Endothelial cell of umbilical vein (primary cell): ENCODE data around the gene WDR5. TPM values are rescaled to one million over a fixed set of nuclear protein-coding genes. Genes with fewer than 3 reads are reported as not detected.

ENCODE experiments used
- BruUV-seq: library from RNA; stranded (reverse); fragments of 400-500 nt; replicated peaks from 2 replicates; lab custom pipeline; 2021; lab: Mats Ljungman, UMichigan
- CTCF ChIA-PET: fragments of 300-600, 350-600 bp; sonication (Branson Sonifier 250); formaldehyde crosslinking; loops from one replicate; lab custom pipeline; 2021; ENCODE audit warnings: antibody characterized with exemption, inconsistent platforms; lab: Charles Lee
- POLR2A ChIA-PET: fragments of 300-600, 350-600 bp; sonication (Branson Sonifier 250); formaldehyde crosslinking; loops from one replicate; lab custom pipeline; 2021; ENCODE audit warnings: antibody characterized with exemption, inconsistent platforms; lab: Charles Lee
- DNase-seq: peaks from one replicate; pipeline ENCODE4 v3.0.0-alpha.2; 2011; ENCODE audit warnings: low read depth, low spot score
- FAIRE-seq: peaks from 2 replicates; lab custom pipeline; 2011; peaks lifted over from hg19 to GRCh38; lab: Jason Lieb, UNC
- H2AFZ ChIP-seq: 2 replicates; pipeline ENCODE4 v1.6.0; 2012; ENCODE audit warnings: low read depth, low read length, control low read depth, inconsistent platforms
- H3K27ac ChIP-seq: 2 replicates; pipeline ENCODE4 v1.5.1; 2011; ENCODE audit warnings: low read depth, mild to moderate bottlenecking, control low read depth, low read length, moderate library complexity; ENCODE audit not compliant: insufficient read depth
- H3K27me3 ChIP-seq, 2 experiments: 2 replicates each; pipeline versions ENCODE4 v1.6.0 to v1.6.1; 2011; ENCODE audit warnings: low read length in 2 of 2, mixed read lengths in 1 of 2; ENCODE audit not compliant: control insufficient read depth in 2 of 2, insufficient read depth in 2 of 2
- H3K36me3 ChIP-seq, 2 experiments: 2 replicates in 1 of 2; 3 replicates in 1 of 2; pipeline ENCODE4 v1.5.1; 2011; ENCODE audit warnings: low read length in 2 of 2, mild to moderate bottlenecking in 1 of 2, moderate library complexity in 1 of 2; ENCODE audit not compliant: control insufficient read depth in 2 of 2, insufficient read depth in 2 of 2; ENCODE audit errors: extremely low read depth in 1 of 2
- H3K4me1 ChIP-seq: 3 replicates; pipeline ENCODE4 v1.5.1; 2011; ENCODE audit warnings: mild to moderate bottlenecking, low read length; ENCODE audit not compliant: control insufficient read depth, insufficient read depth; ENCODE audit errors: extremely low read depth
- H3K4me2 ChIP-seq: 2 replicates; pipeline ENCODE4 v1.6.1; 2011; ENCODE audit warnings: low read length, control low read depth, mixed read lengths; ENCODE audit not compliant: insufficient read depth
- H3K4me3 ChIP-seq, 3 experiments: fragments of 200-600 bp in 1 of 3; sonication (generic), shearing (Covaris generic) in 1 of 3; replicated peaks in 1 of 3; 2 replicates each; pipeline ENCODE4 v1.5.1; 2011 to 2016; ENCODE audit warnings: control low read depth in 3 of 3, low read length in 3 of 3, mild to moderate bottlenecking in 2 of 3, inconsistent platforms in 1 of 3, low read depth in 1 of 3, moderate library complexity in 1 of 3; ENCODE audit not compliant: insufficient read depth in 1 of 3
- H3K79me2 ChIP-seq: 2 replicates; pipeline ENCODE4 v1.6.0; 2012; ENCODE audit warnings: low read length, inconsistent platforms; ENCODE audit not compliant: control insufficient read depth, insufficient read depth
- H3K9ac ChIP-seq: replicated peaks from 2 replicates; pipeline ENCODE3; 2011; ENCODE audit warnings: low read length, control low read depth; ENCODE audit not compliant: insufficient read depth; ENCODE audit errors: extremely low read depth
- H3K9me1 ChIP-seq: replicated peaks from 3 replicates; pipeline ENCODE4 v1.6.0; 2011; ENCODE audit warnings: mild to moderate bottlenecking, low read length; ENCODE audit not compliant: control insufficient read depth, insufficient read depth; ENCODE audit errors: extremely low read depth
- H3K9me3 ChIP-seq: replicated peaks from 2 replicates; pipeline ENCODE4 v1.5.1; 2012; ENCODE audit warnings: low read length, inconsistent platforms; ENCODE audit not compliant: control insufficient read depth, insufficient read depth
- H4K20me1 ChIP-seq: replicated peaks from 2 replicates; pipeline ENCODE3; 2011; ENCODE audit warnings: mild to moderate bottlenecking, low read length; ENCODE audit not compliant: control insufficient read depth, insufficient read depth; ENCODE audit errors: extremely low read depth
- CTCF ChIP-seq, 2 donors: IDR thresholded peaks; 1 replicate in 1 of 2; 2 replicates in 1 of 2; pipeline ENCODE4 v1.5.1; 2011; ENCODE audit warnings: low read length in 2 of 2, mild to moderate bottlenecking in 2 of 2, moderate library complexity in 2 of 2, control low read depth in 1 of 2, inconsistent platforms in 1 of 2, low read depth in 1 of 2; ENCODE audit not compliant: insufficient read depth in 1 of 2; ENCODE audit errors: extremely low read depth in 1 of 2
- EZH2 ChIP-seq: IDR thresholded peaks from 2 replicates; pipeline ENCODE4 v1.6.1; 2012; ENCODE audit warnings: borderline replicate concordance, low read depth, mild to moderate bottlenecking, moderate library complexity, low read length, inconsistent platforms; ENCODE audit not compliant: severe bottlenecking
- FOS ChIP-seq: IDR thresholded peaks from 2 replicates; pipeline ENCODE4 v1.6.1; 2011; ENCODE audit warnings: mild to moderate bottlenecking, low read length, moderate library complexity, borderline replicate concordance; ENCODE audit not compliant: insufficient read depth
- GATA2 ChIP-seq: IDR thresholded peaks from 2 replicates; pipeline ENCODE4 v1.7.0; 2011; ENCODE audit warnings: low read depth, mild to moderate bottlenecking, moderate library complexity, mixed read lengths, low read length; ENCODE audit not compliant: insufficient read length, insufficient read depth
- JUN ChIP-seq: IDR thresholded peaks from 2 replicates; pipeline ENCODE4 v1.6.1; 2011; ENCODE audit warnings: borderline replicate concordance, low read depth; ENCODE audit not compliant: insufficient read length, insufficient read depth
- MAX ChIP-seq: IDR thresholded peaks from 2 replicates; pipeline ENCODE4 v1.6.1; 2011; ENCODE audit not compliant: insufficient read depth, insufficient read length
- MYC ChIP-seq: IDR thresholded peaks from one replicate; pipeline ENCODE4 v1.6.1; 2011; ENCODE audit warnings: mild to moderate bottlenecking, low read depth, low read length
- POLR2A ChIP-seq: IDR thresholded peaks from 2 replicates; pipeline ENCODE4 v1.6.1; 2012; ENCODE audit warnings: low read depth, mild to moderate bottlenecking, control low read depth, low read length
- POLR2AphosphoS5 ChIP-seq: IDR thresholded peaks from 2 replicates; pipeline ENCODE4 v1.6.1; 2012; ENCODE audit warnings: low read depth, mild to moderate bottlenecking, control low read depth, low read length, moderate library complexity; ENCODE audit not compliant: insufficient read depth
- dilution Hi-C: fragments of 300-500 bp; cut with MboI; formaldehyde crosslinking; loops from one replicate; pipeline ENCODE4 v1.15.0; 2019; ENCODE audit warnings: low sequenced_read_pairs; ENCODE audit not compliant: extremely low pct_ligation_motif_present
- intact Hi-C: fragments of 100-400 bp; cut with micrococcal nuclease; formaldehyde crosslinking; loops from one replicate; pipeline ENCODE4 v1.10.0; 2022
- polyA plus RNA-seq, 4 experiments: library from polyadenylated mRNA; depleted of rRNA in 3 of 4; stranded (reverse) in 3 of 4; unstranded in 1 of 4; fragments of >200 nt; gene quantifications; 2 replicates each; pipeline versions ENCODE4 v1.2.1 to v1.2.3, GENCODE V29; 2011 to 2012; ENCODE audit warnings: missing spikeins in 1 of 4
- total RNA-seq: library from RNA; stranded (reverse); gene quantifications from 2 replicates; pipeline ENCODE4 v1.2.3, GENCODE V29; 2021

WDR5 gene
- total and polyA plus RNA-seq, 2 donors (not counting 3 experiments of a cell fraction or from before 2014, with no cell fraction given), result 32.1 to 42.5 TPM

- dilution Hi-C loops, result no loop called here
- FAIRE-seq (no peak), DNase-seq (no peak)
- ChIA-PET POLR2A (no interaction called here), CTCF (interaction anchor here (0.7 to 3.5 kb wide), 3 partner anchors 117 to 273 kb away, joined by 3 to 38 read pairs (median 13); no protein-coding TSS in a partner anchor)
- intact Hi-C loops, result no loop called here
- H3K9ac ChIP-seq, result no peak overlapping the region
- no peaks in the 10 kb centered on the region for H3K79me2 ChIP-seq
- no peaks in the 10 kb centered on the region for H3K4me1 ChIP-seq
- no peak overlapping the region for H3K27ac ChIP-seq
- TF ChIP-seq JUN, result no peak
- no peak for TF ChIP-seq POLR2A
- TF ChIP-seq CTCF (IDR thresholded peaks at IDR 0.05; ENCODE audit: extremely low read depth in 1 of 2, insufficient read depth in 1 of 2, low read depth in 1 of 2, low read length in 2 of 2), result no peak
- no peak for TF ChIP-seq GATA2
- no peak for TF ChIP-seq MAX
- TF ChIP-seq FOS, result no peak
- no peak for TF ChIP-seq EZH2
- TF ChIP-seq POLR2AphosphoS5, result no peak
- TF ChIP-seq MYC, result no peak
- H3K4me2 ChIP-seq, result no peak overlapping the region
- H3K9me3 ChIP-seq, result no peaks in the 10 kb centered on the region
- no peaks in the 10 kb centered on the region for H4K20me1 ChIP-seq
- no peaks in the 10 kb centered on the region for H3K36me3 ChIP-seq
- BruUV-seq, result no TSS peak
- H3K4me3 ChIP-seq, result no peak overlapping the region
- H2AFZ ChIP-seq, result no peak overlapping the region
- peaks cover 2 to 3% of the 10 kb centered on the region in 2 experiments for H3K27me3 ChIP-seq
- no peaks in the 10 kb centered on the region for H3K9me1 ChIP-seq
These were observed 40.7 kb downstream of the WDR5 start for GRCh38 chr9:134176599-134176968.
